Pons (tissue), 1 donor: ENCODE results near the gene UBP1.
"Not testable (repeated sequence)": the region's sequence is repeated elsewhere in the genome, so short reads cannot be mapped to it uniquely, and the experiment has no call there.

Experiments used
- DNase-seq: peaks from one replicate; pipeline ENCODE4 v3.0.0-alpha.2; 2016; ENCODE audit warnings: low spot score

The UBP1 gene

DNA sequence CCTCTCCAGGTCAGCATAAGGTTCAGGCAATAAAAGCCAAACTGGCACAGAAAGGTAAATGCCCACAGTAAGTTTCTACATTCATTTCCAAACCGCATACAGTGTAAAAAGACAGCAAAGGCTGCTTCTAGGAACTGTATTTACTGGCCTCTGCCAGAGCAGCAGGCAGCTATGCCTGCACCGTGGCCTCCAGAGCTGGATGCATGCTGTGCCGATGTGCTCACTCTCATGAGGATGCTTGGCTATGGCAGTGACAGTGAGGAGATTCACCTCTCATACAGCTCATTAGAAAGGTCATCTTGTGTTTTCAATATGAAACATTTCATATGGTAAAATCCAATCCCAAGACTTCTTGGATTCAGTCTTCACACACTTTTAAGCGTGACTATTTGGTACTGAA lies 50.3 kb downstream of the UBP1 start:
- no peak for DNase-seq

DNA sequence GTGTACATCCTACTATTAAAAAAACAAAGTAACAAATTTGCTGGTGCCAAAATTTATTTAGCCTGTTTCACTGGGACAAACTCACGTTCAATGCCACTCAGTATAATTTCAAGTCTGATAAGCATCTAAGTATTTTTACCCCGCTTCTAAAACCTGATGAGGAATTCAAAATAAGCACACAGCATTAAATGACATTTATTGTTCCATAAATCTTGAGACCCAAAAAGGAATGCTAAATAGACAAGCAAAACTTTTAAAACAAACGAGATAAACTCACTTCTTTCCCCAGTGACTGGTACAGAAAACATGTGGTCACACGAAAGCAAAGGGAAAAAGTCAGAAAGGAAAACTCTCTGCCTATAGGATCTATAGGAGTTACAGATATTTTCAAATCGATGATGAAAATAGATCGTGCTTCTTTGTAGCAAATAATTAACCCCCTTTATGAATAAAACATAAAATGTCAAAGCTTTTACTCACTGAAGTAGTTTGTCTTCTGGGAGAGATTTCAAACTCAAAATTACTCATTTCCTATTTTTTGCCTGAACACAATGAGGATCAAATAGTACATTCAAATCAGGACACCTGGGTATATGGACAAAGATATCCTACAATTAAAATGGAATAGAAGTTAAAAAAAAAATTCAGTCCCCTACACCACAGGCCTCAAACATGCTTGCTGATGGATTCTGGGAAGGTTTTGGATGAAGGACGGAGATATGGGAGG lies 51.7 kb downstream of the UBP1 start:
- DNase-seq = no peak

DNA sequence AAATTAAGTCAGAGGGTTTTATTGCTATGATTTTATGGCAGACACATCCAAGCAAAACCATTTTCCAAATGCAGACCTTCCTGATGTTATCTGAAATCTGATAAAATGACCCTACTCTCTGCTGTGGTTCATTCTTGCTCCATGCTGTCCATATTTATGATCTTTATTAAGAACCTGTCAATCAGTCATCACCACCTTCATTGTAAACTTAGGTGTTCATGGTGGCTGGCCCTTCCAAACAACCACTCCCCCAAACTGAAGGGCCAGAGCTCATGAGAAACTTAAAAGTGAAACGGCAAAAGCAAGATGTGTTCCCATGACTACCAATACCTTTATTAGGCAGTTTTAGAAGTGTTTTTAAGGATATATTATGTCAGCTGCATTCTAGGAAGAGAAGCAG lies 53.6 kb downstream of the UBP1 start:
- DNase-seq = no peak

DNA sequence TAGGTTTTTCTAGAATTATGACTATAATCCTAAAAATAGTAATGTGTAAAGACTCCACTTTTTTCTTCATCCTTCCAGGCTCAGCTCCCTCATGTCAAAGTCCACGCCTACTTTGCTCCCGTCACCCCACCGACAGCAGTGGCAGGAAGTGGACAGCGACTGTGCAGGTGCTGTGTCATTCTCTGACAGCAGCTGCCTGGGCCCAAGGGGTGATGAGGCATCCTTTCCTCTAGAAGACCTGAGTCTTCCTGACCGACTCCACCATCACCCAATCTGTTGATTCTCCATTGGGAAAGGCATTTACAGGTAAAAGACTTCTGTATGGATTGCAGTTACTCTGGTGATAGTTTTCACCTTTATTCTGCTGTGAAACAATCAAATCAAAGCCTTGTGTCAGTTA lies 54.8 kb downstream of the UBP1 start:
- no peak for DNase-seq

DNA sequence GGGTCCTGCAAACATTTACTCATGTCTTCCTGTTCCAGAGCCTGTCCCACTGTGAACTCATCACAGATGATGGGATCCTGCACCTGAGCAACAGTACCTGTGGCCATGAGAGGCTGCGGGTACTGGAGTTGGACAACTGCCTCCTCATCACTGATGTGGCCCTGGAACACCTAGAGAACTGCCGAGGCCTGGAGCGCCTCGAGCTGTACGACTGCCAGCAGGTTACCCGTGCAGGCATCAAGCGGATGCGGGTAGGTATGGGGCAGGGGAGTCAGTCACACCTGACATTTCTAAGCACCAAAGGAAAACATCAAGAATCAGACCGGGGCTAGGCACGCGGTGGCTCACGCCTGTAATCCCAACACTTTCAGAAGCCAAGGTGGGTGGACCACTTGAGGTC lies 56.3 kb downstream of the UBP1 start:
- DNase-seq = no peak

DNA sequence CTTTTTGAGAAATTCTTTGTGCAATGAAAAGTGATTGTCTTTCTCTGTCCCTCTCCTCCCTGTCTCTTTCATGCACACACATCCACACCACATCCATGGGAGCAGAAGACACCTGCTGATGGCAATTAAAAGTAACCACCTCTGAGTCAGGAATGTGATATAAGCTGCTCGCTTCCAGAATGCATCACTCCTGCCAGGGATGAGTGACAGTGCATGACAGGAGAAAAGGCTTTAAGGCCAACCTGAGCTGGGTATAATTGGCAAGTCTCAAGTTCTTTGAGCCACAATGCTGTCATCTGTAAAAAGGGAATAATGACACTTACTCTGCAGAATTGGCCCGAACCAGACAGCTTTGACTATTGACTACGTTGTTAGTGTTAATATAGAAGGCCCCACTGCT lies 59.6 kb downstream of the UBP1 start:
- no peak for DNase-seq

DNA sequence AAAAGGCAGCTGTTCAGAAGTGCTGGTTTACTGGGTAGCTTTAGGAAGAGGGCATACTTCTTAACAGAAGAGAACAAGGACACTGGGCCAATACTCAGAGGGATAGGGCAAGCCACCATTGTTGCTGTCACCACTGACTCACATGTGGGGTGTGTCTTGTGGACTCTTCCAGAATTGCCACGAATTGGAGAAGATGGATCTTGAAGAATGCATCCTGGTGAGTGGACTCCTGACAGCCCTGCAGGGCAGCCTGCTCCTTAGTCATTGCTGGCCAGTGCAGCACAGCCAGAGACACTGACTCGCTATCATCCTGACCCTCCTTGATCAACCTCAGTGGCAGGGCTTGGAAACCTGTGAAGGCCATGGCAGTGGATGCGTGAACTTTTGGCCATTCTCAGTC lies 62.3 kb downstream of the UBP1 start:
- DNase-seq = no peak

DNA sequence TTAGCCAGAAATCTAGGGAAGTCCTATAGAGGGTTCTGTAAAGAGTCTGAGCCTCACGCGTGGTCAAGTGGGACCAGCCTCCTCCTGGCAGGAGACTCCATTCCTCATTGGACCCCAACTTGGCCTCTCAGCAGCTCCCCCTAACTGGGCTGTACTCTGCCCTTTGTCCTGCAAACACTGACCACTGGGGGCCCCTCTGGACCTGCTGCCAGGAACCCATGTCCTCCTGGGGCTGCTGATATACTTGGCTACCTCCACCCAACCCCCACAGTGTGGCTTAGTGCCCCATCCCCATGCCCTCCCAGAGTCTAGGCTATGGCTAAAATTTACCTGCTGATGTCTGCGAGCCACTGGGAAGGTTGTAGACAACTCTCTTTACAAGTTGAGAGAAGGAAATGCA lies 62.7 kb downstream of the UBP1 start:
- no peak for DNase-seq

DNA sequence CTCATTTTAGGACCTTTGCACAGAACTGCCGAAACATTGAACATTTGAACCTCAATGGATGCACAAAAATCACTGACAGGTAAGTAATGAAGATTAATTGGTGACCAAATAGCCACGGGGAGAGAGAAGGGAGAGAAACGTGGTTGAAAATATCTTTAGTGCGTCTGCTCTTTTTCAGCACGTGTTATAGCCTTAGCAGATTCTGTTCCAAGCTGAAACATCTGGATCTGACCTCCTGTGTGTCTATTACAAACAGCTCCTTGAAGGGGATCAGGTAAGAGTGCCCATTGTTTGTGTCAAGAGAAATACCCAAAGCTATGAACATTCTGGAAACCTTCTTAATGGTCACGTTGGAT lies 67.1 kb downstream of the UBP1 start:
- DNase-seq = no peak

DNA sequence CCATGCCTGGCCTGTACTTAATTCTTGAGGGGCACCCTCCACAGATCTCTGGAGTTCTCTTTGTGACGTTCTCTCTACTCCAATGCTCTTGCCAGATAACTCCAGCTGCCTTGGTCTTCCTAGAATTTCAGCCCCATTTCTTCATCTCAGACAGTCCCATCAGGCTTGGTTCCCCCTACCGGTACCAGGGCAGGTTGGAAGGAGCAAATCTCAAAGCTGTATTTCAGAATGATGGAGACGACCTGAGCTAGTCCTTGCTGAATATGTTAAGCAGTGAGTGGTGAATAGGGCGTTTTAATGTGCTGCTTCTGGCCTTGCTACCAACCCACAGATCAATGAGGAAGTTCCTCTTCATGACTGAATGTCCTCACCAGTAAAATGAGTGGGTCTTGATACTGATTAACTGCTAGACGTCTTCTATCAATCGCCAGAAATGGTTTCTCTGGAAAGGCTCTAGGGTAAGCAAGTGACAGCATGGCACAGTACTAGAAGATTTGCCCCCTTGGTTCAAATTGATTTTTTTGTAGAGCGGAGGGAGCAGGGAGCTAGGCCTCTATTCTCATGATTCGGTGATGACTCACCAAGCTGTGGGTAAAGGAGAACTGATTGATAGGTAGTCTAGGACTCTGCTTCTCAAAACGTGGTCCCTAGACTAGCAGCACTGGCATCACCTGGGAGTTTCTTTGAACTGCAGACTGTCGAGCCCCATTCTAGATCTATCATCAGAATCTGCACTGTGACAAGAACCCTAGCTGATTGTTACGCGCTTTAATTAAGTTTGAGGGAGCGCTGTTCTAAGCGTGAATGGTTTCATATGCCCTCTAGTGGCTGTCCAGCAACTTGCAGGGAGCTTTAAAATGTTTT lies 67.8 kb downstream of the UBP1 start:
- DNase-seq = peak; percentile 77

DNA sequence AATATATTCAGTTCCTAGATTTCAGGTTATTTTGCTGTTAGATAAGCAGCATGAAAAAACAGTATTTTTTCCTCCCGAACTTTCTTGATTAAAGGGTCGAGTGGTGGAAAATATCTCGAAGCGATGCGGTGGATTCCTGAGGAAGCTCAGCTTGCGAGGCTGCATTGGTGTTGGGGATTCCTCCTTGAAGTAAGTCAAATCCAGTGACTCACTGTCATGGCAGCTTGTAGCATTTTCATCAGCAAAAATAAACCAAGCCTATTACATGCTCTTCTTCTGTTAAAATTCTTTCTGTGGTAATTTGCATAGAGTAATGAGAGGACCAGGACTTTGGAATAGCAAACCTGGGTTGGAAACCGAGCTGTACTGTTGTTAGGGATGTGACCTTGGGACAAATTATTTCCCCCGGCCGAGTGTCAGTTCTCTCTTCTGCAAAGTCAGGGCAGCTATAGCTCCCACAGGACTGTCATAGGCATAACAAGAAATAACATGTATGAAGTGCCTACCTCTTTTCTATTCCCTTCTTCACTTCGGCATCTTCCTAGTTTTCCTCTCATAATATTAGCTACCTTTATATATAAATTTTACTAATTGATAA lies 75.6 kb downstream of the UBP1 start:
- no peak for DNase-seq

DNA sequence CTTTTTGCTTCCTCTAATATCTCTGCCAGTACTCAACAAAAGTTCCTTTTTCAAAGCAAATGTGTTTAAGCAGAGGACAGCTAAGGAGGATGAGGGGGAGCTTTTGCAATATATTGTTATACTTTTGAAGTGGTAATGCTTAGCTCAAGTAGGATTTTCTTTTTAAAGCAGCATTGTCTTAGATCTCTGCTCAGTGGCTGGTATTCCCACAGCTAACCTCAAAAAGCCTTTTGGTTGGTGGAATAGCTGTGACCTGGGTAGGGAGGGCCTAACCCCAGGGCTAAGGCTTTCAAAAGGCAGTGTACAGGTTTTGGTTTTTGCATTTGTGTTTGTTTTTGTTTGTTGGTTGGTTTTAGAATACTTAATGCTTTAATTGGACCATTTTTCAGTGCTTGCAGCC lies 76.1 kb downstream of the UBP1 start:
- DNase-seq = no peak

DNA sequence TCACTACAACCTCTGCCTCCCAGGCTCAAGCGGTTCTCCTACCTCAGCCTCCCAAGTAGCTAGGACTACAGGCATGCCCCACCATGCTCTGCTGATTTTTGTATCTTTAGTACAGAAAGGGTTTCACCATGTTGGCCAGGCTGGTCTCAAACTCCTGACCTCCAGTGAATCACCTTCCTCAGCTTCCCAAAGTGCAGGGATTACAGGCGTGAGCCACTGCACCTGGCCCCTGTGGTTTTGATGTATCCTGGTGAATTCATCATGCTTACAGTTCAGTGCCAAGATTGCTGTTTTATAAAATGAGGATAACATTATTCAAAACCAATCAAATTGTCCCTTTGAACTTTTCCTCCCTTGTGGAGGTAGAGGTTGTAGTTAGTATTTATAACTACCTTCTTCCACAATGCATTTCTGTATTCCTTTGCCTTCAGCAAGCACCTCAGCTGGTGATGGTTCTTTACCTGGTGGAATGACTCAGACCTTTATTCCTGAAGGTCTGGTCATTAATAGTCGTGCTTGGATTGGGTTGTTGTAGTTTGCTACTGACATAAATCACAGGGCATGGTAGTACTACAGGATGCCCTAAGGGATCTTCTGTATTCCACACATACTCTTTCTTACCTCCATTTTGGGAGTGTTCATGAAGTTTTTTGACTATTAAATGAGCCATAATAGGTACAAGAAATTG lies 76.9 kb downstream of the UBP1 start:
- no peak for DNase-seq

DNA sequence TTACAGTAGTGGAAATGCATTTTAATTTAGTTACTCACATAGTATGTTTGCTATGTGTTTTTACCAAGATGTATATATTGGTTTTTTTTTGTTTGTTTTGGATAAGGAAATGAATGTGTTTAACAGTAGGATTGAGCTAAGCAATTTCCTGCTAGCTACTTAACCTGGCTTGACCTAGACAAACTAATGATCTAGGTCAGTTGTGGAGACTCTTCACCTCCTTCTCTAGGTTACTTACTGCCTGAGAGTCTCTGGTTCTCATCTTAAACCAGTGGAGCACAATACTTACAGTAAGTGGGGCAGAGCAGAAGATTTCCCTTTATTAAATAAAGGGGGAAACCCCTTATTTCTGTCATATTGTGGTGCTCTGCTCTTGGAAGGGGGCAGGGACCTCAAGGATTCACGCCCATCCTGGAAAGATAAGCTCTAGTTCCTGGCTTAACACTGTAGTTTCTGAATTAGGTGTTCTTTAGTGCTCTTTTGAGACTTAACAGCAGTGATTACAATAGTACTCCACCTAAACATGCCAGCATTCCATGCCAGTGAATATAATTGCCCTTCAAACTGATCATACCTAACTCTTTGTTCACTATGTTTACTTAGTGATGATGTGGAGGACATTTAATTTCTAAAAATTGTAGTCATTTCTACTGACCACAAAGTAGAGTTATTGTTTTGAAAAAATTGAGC lies 79.9 kb downstream of the UBP1 start:
- DNase-seq = no peak

DNA sequence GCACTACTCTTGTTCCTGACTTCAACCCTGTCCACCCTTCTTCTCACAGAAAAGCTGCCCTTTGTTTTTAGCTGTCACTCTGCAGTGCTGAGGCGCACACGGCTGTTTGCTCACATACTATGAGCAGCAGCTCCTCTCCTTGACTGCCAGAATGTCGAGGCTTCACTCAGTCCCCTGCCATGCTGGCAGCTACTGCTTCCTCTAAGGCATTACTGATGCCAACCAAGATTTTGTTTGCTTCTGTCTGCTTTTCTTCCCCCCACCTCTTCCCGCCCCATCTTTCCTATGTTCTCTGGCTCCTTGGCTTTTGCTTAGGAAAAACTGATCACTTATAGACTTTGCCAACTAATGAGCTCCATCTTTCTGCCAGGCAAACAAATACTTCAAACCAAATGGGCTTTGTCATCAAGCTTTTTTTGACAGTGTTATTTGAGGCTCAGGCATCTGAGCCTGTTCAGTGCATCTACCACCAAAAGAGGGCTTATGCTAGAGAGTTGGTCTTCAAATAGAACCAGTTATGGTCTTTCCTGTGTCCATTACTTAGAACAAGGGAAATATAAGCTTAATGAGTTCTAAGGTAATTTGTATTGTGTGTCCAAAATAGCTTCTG lies 81.9 kb downstream of the UBP1 start:
- DNase-seq = peak; percentile 28

DNA sequence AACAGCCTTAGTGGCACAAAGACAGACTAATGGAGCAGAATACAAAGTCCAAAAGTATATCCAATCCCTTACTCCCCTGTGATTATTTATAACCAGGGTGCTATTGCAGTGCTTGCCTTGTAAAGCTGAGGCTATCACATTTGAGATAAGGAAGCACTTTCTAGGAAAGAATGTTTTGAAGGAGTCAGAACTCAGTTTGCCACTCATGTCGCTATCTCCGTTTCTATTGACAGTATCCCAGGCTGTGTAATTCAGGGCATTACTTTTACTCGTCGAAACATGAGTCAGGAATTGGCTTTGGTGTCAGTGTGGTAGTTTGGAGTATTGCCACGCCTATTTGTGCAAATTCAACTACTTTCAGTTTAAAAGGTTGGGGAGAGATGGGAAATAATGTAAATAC lies 84.6 kb downstream of the UBP1 start:
- no peak for DNase-seq

DNA sequence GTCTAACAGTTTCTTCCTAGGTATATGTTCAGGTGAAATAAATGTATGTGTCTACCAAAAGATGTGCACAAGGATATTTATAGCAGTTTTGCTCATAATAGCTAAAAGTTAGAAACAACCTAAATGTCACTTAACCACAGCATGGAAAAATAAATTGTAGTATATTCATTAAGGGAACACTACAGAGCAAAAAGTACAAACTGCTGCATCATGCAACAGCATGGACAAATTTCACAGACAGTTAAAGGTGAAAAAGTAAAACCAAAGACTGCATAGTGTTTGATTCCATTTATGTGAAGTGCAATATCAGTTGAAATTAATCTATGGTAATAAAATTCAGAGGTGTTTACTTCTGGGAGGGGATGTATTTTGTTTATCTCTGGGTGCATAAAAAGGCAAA lies 100.4 kb downstream of the UBP1 start:
- DNase-seq = no peak

DNA sequence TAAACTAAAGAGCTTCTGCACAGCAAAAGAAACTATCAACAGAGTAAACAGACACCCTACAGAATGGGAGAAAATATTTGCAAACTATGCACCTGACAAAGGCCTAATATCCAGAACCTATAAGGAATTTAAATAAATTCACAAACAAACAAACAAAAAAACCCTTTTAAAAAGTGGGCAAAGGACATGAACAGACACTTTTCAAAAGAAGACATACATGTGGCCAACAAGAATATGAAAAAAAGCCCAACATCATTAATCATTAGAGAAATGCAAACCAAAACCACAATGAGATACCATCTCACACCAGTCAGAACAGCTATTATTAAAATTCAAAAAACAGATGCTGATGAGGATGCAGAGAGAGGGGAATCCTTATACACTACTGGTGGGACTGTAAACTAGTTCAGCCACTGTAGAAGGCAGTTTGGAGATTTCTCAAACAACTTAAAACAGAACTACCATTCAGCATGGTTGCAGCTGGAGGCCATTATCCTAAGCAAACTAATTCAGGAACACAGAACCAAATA lies 101.2 kb downstream of the UBP1 start:
- DNase-seq = not testable (repeated sequence)
